Ishikawa (cell line): ENCODE data around the gene CASQ2.

Source experiments
- EP300 ChIP-seq: IDR thresholded peaks from 2 replicates; pipeline ENCODE4 v1.6.1; 2012; ENCODE audit warnings: borderline replicate concordance
- NFIC ChIP-seq: IDR thresholded peaks from 2 replicates; pipeline ENCODE4 v1.6.1; 2012
- YY1 ChIP-seq: IDR thresholded peaks from 2 replicates; pipeline ENCODE4 v1.6.1; 2012; ENCODE audit warnings: low read depth
- TF ChIP-seq, protein P1 (sequence below): IDR thresholded peaks from 2 replicates; pipeline ENCODE4 v1.6.1; 2012
- TF ChIP-seq, protein P2 (sequence below): IDR thresholded peaks from 2 replicates; pipeline ENCODE4 v1.6.1; 2012; ENCODE audit warnings: low read depth, mild to moderate bottlenecking

DNA sequence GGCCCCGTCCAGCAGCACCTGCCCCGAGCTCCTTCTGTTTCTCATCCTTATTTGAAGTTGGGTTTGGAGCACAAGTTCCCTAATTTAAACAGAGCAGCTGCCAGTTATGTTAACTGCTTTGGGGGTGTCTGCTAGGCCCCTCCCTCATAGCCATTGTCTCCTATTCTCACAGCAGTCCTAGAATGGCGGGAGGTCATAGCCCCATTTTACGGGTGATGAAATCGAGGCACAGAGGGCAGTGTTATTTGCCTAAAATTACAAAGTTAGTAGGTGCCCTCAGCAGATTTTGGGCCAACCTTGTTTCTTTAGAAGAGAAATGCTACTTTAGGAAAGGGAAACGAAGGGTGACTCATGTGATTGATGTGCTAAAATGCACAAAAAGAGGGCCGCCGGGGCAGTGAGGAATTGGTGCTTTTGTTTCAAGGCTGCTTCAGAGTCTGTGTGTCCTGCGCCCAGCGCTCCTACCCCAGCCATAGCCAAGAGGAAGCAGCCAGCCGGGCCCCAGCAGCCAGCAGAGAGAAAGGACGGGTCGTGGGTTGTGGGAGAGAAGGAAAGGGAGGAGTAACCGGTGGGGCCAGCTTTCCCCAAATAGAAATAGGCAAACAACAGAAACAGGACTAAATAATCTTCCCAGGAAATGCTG lies 113.7 kb downstream of the CASQ2 start:
- TF ChIP-seq, protein P1, sequence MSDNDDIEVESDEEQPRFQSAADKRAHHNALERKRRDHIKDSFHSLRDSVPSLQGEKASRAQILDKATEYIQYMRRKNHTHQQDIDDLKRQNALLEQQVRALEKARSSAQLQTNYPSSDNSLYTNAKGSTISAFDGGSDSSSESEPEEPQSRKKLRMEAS: no peak
- no peak for TF ChIP-seq EP300
- TF ChIP-seq NFIC: no peak
- TF ChIP-seq, protein P2, sequence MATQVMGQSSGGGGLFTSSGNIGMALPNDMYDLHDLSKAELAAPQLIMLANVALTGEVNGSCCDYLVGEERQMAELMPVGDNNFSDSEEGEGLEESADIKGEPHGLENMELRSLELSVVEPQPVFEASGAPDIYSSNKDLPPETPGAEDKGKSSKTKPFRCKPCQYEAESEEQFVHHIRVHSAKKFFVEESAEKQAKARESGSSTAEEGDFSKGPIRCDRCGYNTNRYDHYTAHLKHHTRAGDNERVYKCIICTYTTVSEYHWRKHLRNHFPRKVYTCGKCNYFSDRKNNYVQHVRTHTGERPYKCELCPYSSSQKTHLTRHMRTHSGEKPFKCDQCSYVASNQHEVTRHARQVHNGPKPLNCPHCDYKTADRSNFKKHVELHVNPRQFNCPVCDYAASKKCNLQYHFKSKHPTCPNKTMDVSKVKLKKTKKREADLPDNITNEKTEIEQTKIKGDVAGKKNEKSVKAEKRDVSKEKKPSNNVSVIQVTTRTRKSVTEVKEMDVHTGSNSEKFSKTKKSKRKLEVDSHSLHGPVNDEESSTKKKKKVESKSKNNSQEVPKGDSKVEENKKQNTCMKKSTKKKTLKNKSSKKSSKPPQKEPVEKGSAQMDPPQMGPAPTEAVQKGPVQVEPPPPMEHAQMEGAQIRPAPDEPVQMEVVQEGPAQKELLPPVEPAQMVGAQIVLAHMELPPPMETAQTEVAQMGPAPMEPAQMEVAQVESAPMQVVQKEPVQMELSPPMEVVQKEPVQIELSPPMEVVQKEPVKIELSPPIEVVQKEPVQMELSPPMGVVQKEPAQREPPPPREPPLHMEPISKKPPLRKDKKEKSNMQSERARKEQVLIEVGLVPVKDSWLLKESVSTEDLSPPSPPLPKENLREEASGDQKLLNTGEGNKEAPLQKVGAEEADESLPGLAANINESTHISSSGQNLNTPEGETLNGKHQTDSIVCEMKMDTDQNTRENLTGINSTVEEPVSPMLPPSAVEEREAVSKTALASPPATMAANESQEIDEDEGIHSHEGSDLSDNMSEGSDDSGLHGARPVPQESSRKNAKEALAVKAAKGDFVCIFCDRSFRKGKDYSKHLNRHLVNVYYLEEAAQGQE: no peak
- TF ChIP-seq YY1: no peak
